OCI-M2 (cell line): ENCODE measurements around the gene GRK5.

Experiments used
- DNase-seq: peaks from one replicate; lab custom pipeline; 2025; ENCODE audit not compliant: unreplicated experiment; lab: John Stamatoyannopoulos, UW

GRK5 gene

DNA sequence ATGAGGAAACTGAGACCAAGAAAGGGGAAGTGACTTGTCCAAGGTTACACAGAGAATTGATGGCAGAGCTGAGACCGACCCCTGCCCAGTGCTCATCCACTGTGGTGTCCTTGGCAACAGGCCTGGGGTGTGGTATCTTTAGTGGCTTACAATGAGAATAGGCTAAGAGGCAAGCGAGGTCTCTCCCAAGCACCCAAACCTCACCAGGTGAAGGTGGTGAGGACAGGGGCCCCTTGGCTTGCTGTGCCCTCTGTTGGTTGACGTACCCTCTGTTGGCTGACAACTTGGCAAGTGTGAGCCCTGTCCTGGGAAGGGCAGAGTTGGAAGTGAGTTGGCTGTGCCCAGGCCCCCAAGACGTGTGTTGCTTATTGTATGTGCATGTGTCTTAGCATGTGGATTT is 166.9 kb downstream of the GRK5 start:
- DNase-seq: no peak

DNA sequence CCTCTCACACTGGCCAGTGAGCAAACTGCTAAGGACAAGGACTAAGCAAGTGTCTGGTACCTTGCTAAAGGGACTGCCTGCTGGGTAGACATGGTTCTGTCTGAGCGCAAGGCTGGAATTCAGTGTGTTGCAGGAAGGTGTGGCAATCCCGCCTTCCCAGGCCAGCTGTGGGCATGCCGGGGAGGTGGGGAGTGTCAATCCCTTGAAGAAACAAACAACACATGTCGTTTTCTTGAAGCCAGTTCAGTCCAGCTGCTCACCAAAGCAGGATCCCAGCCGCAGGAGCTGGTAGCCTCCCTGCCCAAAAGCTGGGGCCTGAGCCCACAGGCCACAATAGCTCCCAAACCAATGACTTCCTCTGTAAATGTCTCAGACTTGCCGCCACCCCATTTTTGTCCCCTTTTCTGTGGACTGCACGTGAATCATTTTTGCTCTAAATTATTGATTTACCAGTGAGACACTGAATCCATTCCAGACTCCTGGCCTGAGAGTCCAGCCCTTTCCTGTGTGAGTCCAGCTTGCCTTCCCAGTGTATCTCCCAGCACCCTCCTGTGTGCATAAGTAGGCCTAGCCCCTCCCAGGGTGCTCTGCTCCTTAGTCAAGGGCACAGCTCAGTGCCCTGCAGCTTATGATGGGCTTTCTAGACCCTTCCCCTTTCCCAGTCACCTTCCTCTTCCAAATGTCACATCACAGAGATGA is 168.4 kb downstream of the GRK5 start:
- no peak for DNase-seq

DNA sequence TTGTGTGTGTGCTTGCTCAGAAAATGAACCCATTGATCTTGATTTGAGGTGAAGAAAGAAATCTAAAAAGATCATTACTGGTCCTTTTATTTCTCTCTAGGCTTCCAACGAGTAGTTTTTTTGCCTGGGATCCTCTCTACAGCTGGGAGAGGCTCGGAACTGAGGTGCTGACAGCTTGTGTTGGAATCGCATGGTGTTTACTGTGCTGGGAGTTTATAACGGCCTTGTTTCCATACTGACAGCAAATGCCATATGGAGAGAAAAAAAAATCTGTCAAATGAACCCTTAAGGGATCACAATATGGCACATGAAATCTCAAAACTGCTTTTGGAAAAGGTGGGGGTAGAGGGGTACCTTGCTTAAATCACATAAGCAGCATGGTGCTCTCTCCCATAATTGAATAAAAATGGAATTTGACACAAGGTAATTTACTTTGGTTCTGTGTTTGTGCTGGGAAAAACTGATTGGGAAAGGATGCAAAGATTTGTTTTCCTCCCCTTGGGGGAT is 170.1 kb downstream of the GRK5 start:
- DNase-seq: no peak

DNA sequence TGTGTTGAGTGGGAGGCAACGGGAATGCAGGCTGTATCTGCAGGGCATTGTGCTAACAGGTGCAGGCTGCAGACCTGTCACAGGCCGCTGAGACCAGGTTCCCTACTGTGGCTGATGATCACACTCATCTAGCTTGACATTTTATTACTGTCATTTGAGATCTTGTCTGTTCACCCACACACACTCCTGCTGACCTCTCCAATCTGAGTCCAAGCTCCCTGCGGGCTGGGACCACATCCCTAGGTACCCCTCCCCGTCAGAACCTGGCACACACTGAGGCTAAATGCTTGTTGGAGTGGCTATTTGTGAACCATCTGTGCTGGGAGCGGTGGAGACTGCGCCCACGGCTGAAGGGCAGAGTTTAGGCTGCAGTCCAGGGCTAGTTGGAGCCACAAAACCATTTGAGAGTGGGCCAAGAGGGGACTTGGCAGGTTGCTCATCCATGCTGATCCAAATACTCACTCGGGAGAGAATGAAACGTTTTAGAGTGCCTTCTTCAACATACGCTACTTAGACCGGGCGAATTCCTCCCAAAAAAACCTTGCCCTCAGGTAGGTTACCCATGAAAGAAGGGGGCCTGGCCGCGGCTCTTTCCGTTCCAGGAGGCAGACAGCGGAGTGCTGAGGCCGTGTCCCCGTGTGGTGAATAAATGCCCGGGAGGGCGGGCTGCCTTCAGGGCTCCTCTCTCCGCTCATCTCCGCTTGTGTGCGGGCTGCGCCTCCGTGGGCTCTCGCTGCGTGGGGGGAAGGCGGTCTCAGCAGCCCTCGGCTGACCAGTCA is 170.8 kb downstream of the GRK5 start:
- DNase-seq: no peak

DNA sequence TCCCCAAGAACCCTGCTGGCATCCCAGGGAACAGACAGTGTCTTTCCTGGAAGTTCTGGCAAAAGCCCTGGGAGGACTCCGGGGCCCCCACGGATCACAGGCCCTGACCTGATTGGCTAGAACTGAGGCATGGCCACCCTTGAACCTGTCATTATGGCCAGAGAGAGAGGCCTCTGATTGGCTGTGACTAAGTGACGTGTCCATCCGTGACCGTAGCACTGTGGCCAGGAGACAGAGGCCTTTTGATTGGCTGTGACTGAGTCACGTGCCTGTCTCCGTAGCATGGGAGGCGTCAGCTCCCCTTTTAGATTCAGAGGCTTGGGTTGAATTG is 171.3 kb downstream of the GRK5 start:
- no peak for DNase-seq

DNA sequence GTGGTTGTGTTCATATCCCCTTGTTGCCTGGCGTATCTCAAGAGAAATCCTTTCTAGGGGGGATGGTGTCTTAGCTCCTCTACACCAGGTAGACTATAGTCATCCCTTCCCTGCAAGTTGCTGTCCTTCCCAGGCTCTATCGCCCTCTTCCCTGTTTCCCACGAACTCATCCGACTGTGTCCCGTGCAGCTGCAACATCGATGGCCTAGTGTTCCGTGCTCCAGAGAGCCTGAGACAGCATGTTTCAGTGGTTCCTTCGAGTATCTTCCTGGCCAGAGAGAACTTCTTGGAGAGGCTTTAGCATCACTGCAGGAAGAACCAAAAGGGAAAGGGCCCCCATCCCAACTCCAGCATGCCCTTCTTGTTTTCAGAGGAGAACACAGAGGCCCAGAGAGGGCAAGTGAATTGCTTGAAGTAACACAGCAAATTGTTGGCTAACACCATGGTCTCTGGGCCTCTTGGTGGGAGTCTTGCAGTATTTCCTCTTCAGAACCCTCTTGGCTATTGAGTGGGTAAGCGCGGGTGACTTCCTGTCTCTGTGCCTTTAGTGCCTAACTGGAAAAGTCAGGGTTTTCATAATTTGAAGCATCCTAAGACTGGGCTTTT is 172.2 kb downstream of the GRK5 start:
- DNase-seq: no peak

DNA sequence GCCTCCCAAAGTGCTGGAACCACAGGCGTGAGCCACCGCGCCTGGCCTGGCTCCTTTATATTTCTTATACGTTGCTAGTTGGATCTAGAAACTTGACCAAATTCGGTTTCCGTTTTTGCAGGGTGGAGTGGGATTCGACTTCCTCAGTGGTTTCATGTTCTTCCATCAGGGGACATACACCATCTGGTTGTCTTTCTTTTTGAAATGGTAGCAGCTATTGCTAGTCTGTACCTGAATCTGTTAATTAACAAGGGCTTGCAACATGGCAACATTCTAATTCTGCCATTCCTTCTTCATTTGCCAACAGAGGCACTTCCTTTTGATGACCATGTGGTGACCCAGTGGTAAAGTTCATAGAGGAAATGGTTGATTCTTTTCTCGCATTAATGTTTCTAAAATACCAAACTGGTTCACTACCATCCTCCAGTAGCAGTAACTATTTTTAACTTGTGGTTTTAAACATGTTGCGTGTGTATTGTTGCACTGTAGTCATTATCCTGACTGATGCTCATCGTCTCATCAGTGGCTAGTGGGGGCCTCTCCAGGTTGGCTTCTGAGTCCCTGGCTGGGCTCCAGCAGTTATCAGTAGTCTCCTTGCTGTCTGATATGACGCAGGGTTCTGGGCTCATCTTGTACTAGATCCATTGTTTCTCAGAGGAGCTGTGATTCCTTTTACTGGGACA is 175.9 kb downstream of the GRK5 start:
- no peak for DNase-seq

DNA sequence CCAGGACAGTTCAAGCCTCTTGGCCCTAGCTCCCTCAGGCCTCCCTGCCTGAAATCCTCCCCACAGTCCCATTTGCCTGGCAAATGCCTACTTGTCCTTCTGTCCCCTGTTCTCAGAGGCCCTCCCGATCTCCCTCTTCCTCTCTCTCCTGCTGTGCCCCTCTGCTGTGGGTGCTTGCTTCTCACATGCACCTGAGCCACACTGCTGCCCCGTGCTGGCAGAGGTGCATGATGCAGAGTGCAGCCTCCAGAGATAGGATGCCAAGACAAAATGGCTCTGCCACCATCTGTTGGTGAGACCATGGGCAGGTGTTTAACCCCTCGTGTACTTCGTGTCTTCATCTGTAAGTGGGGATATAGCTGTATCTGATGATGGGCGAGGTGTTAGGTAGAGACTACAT is 176.8 kb downstream of the GRK5 start:
- DNase-seq: no peak

DNA sequence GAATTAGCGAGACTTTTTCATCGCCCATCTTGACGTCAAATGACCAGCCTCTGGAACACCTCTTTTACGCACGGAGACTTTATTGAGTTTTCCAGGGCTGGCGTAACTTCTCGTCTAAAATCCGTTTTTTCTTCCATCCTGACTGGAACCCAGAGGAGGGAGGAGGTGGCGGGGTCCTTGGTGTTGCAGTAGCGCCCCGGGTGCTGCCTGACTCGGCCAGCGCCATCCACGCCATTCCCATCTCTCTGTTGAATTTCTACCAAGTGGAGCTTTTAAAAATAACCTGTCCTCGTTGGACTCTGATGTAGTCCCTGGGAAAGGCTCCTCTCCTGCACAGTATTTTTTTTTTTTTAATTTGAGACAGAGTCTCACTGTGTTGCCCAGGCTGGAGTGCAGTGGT is 179.3 kb downstream of the GRK5 start:
- no peak for DNase-seq

DNA sequence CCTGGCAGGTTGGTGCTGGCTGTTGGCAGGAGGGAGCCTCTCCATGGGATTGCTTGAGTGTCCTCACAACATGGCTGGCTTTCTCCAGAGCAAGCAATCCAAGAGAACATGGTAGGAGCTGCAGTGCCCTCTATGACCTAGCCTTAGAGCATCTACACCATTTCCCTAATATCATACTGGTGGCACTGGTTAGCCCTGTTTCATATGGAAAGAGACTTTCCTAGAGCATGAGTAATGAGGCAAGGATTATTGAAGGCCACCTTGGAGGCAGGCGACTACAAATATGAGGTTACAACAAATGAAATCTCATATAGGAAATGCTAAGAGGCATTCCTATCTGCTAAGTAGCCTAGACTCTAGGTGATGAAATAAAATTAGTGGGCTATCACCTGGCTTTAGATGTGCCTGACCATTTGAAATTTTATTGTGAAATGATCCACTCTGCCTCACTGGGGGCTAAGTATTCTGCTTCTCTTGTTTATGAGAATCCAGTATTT is 181.5 kb downstream of the GRK5 start:
- DNase-seq: no peak

DNA sequence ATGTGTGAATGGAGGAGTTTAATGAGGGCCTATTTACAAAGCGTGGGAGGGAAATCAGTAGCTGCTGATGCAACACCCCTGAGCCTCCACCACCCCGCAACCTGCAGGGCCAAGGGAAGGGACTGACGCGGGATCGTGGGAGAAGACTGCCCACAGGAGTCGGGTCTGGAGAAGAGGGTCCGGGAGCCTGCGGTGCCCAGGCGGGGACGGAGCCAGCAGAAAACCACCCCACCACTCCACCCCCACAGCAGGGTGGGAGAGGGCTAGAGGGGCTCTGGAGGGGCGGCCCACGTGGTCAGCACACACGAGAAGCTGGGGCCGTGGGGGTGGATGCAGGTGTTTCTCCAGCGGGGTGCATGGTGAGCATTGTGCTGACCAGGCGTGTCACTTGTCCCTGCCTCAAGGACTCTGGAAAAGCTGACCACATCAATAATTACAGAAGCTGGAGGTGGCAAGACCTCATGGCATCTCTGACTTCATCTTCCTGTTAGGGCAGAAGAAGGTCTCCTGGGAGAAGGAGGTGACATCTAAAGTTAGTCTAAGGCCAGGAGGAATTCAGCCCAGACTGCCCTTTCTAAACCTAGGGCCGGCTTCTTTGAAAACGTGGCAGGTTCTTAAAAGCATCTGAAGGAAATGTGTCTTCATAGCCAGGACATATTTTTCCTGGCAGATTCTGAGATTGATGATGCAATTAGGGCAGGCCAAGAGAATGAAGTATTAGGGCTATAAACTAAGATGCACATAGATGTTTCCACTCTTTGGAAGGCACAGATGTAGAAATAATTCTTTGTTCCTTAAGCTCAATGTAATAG is 184.3 kb downstream of the GRK5 start:
- no peak for DNase-seq

DNA sequence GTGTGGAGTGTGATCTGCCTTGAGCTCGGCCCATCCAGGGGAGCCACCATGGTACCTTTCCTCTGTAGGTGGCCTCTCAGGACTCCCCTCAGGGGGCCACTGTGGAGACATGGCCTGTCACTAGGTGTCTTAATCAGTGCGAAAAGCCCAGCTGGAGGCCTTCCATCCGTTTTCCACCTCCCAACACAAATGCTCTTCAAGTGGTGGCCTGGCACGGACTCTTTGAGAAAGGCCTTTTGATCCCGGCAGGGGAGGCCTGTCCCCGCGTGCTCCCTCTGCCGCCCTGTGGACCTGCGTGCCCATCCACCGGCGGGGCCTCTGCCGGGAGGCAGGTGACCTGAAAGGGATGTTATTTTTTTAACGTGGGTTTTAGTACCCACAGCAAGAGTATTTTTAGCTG is 185.6 kb downstream of the GRK5 start:
- no peak for DNase-seq

DNA sequence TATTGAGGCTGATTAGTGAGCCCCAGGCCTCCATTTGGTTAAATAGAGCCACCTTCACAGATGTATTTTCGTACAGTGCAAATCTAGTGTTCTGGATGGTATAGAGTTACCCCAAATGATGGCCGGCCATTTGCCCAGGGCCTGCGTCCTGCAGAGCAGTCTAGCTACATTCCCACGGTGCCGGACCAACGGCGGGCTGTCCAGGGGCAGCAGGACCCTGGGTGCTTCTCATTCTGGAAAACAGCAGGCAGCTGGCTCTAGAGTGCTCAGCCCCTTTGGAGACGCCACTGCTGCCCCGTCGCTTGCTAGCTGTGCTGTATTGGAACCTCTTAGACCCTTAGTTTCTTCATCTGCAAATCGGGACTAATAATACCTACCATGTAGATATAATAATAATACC is 186.1 kb downstream of the GRK5 start:
- DNase-seq: no peak

DNA sequence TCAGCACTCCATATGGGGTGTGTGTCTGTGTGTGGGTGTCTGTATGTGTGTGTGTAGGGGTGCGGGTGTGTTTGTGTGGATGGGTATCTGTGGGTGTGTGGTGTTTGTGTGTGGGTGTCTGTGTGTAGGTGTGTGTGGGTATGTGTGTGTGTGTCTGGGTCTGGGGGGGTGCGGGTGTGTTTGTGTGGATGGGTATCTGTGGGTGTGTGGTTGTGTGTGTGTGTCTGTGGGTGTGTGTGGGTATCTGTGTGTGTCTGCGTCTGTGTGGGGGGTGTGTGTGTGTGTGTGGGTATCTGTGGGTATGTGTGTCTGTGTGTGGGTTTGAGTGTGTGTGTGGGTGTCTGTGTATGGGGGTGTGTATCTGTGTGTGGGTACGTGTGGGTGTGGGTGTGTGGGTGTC is 186.5 kb downstream of the GRK5 start:
- no peak for DNase-seq

DNA sequence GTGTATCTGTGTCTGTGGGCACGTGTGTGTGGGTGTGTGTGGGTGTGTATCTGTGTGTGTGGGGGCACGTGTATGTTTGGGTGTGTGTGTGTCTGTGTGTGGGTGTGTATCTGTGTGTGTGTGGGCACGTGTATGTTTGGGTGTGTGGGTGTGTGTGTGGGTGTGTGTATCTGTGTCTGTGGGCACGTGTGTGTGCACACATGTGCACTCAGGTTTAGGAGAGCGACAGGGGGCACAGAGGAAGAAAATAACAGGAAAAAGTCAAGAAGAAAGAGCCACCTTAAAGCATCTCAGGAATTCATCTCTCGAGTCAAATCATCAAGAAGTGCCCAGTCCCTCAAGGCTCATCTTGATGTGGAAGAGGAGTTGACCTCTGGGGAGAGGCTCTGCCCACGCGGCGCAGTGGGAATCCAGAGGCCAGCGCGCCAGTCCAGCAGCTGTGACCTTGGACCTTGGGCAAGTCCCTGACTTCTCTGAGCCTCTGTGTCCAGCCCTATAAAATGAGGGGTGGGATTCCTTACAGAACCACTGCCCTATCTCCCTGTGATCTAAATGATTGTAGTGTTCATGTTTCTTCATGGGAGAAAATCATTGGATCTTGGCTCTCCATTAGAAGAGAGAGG is 187.4 kb downstream of the GRK5 start:
- no peak for DNase-seq

DNA sequence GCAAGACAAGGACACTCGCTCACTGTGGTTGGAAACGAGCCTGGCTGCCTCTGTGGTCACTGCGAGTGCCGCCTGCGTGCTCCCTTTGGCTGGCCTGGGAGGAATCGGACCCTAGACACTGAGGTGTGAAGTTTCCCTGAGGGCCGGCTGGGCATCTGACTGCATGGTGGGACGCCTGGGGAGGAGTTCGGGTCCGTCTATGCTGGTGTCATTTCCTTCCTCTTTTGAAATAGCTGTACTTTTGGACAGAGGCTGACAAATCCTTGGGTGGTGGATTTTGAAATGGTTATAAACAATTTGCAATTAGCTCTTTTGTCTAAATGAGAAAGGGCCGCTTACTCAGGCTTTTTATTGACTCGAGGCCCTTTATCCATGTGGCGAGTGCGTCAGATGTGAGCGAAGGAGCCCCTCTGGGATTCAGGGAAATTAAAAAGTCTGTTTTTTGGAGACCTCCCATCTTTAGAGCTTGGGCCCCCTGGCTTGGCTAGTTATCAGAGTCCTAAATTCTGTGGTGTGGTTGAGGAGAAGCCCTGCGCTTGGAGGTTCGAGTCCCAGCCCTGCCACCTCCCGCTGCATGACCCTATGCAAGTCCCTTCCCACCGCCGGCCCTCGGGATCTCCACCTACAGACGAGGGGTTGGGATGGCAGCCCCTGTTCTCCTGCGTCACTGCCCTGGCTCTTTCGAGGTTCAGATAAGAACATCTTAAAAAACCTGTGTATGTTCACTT is 188.1 kb downstream of the GRK5 start:
- no peak for DNase-seq

DNA sequence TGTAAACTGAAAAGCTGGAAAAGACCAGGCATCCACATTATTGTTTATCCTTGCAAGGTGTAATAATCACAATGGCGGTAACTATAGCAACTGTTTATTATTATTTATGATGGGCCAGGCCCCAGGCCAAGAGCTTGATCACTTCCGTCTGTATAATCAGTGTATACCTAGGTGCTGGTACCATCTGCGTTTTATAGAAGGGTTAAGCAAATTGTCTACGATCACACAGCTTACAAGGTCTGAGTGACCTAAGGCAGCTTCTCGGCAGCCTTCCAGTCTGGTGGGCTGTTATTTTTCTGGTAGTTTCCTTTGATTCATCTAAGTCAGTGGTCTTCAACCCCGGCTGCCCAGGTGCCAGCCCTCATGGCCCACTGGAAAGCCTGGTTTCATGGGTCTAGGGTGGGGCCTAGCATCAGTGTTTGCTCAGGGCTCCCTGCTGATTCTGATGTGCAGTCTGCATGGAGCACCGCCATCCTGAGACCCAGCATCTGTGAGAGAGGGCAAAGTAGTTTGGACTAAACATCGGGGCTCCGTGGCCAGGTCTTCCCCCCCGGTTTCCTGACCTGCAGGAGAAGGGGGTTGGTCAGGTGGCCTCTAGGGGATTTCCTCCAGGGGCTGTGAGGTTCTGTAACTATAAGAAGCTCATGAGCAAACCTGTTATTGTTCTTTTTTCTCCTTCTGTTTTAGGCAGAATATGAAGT is 188.8 kb downstream of the GRK5 start:
- no peak for DNase-seq

DNA sequence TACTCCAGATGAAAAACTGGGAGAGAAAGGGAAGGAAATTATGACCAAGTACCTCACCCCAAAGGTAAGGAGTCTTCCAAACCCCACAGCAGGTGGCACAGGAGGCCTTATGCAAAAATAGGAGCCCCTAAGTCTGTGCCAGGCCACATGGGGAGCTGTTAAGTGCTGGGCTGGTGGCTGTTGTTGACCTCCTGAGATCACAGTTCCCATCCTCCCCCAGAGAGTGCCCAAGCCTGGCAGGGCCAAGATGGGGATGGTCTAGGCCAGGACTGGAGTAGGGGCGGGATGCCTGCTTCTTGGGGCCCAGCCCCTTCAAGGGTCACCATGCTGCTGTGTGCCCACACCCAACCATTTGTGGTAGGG is 189.3 kb downstream of the GRK5 start:
- no peak for DNase-seq

DNA sequence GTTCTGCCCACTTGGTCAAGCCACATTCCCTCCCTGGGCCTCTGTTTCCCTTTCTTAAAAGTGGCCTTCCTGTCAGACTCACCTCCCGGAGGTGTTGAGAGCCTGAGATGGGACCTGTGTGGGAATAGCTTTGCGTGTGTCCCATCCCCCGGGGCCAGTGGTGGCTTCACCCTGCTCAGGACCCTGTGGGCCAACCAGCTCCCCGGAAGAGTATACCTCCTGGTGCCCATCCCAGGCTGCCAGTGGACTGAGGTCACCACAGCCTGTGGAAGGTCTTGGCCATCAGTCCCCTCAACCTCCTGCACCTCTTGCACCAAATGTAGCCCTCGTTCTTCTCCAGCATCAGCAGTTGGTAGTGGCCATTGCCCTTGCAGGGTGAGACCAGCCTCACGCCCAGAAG is 190.0 kb downstream of the GRK5 start:
- no peak for DNase-seq
